Prostate gland (tissue), 2 donors: ENCODE results near the gene CTAGE1. TPM values are rescaled to one million over a fixed set of nuclear protein-coding genes. Genes with fewer than 3 reads are reported as not detected.
"Not testable (repeated sequence)": the region's sequence is repeated elsewhere in the genome, so short reads cannot be mapped to it uniquely, and the experiment has no call there.

ENCODE experiments used
- DNase-seq: peaks from one replicate; pipeline ENCODE4 v3.0.0-alpha.2; 2019; ENCODE audit warnings: low spot score
- H3K27ac ChIP-seq, 2 donors: fragments of 200-600 bp; sonication (generic); 2 replicates each; pipeline ENCODE4 v1.5.1; 2017 to 2019
- H3K27me3 ChIP-seq: fragments of 200-600 bp; sonication (generic); replicated peaks from 2 replicates; pipeline ENCODE4 v1.5.1; 2019; ENCODE audit not compliant: insufficient read depth
- H3K36me3 ChIP-seq, 2 donors: fragments of 200-600 bp; sonication (generic); 1 replicate in 1 of 2; 2 replicates in 1 of 2; pipeline versions ENCODE4 v1.5.1 to v1.8.1; 2017 to 2019
- H3K4me1 ChIP-seq: fragments of 200-600 bp; sonication (generic); replicated peaks from 2 replicates; pipeline ENCODE4 v1.5.1; 2019
- H3K4me3 ChIP-seq, 2 donors: fragments of 200-600 bp; sonication (generic); 2 replicates each; pipeline ENCODE4 v1.5.1; 2017 to 2019
- H3K9me3 ChIP-seq: fragments of 200-600 bp; sonication (generic); 2 replicates; pipeline ENCODE4 v1.5.1; 2017
- POLR2A ChIP-seq: fragments of 450-650 bp; IDR thresholded peaks from one replicate; pipeline ENCODE4 v1.6.1; 2016; ENCODE audit warnings: antibody characterized with exemption, mild to moderate bottlenecking
- POLR2AphosphoS5 ChIP-seq: sonication (generic); formaldehyde crosslinking; IDR thresholded peaks from one replicate; pipeline ENCODE4 v1.6.1; 2017; ENCODE audit warnings: antibody characterized with exemption
- WGBS: methylation state at CpG from one replicate; pipeline ENCODE4 v1.1.5; 2018; 5-methylcytosine and 5-hydroxymethylcytosine counted together
- intact Hi-C: fragments of 100-400 bp; cut with DNase I; formaldehyde crosslinking; loops from one replicate; pipeline ENCODE4 v1.14.2; 2022
- total RNA-seq, 2 donors: library from RNA; depleted of rRNA; stranded (reverse); fragments of >200 nt; gene quantifications; one replicate each; pipeline ENCODE4 v1.1.0, GENCODE V29; 2016
- TF ChIP-seq, protein P1 (sequence below), 4 experiments: fragments of 200-600 bp in 2 of 4; fragments of 450-650 bp in 2 of 4; sonication (generic) in 2 of 4; IDR thresholded peaks; 1 replicate in 3 of 4; 2 replicates in 1 of 4; pipeline ENCODE4 v1.5.1; 2016 to 2019; ENCODE audit warnings: antibody characterized with exemption in 4 of 4, mild to moderate bottlenecking in 2 of 4, moderate library complexity in 2 of 4

Gene CTAGE1
- total RNA-seq, 2 donors from 2014 or later, result 0.80 TPM; not detected in 1

DNA sequence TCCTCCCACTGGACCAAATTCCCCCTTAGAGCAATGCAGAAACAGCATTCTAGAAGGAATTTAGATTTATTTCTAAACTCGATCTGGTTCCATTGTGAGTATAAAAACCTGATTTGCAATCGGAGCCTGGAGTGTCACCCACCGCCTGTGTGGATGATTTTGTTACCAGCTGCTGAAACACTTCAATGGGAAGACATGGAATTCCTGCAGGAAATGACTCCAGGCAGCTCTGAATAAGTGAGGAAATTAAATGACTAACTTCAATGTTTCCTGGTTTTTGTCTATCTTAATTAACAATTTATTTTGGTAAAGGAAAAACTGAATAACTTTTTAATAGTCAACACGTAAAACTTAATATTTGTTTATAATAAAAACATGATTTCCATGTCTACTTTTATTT lies 19.3 kb downstream of the CTAGE1 start:
- Histone ChIP-seq H3K4me1 (no peaks in the 10 kb centered on the region), H3K4me3 (no peak overlapping the region), H3K27me3 (no peaks in the 10 kb centered on the region), H3K27ac (no peak overlapping the region), H3K9me3 (no peaks in the 10 kb centered on the region), H3K36me3 (no peaks in the 10 kb centered on the region)
- DNase-seq, result no peak
- WGBS, result 67% methylated on average over 4 of the region's 4 CpGs
- TF ChIP-seq POLR2AphosphoS5 (no peak), POLR2A (no peak)
- TF ChIP-seq, protein P1, sequence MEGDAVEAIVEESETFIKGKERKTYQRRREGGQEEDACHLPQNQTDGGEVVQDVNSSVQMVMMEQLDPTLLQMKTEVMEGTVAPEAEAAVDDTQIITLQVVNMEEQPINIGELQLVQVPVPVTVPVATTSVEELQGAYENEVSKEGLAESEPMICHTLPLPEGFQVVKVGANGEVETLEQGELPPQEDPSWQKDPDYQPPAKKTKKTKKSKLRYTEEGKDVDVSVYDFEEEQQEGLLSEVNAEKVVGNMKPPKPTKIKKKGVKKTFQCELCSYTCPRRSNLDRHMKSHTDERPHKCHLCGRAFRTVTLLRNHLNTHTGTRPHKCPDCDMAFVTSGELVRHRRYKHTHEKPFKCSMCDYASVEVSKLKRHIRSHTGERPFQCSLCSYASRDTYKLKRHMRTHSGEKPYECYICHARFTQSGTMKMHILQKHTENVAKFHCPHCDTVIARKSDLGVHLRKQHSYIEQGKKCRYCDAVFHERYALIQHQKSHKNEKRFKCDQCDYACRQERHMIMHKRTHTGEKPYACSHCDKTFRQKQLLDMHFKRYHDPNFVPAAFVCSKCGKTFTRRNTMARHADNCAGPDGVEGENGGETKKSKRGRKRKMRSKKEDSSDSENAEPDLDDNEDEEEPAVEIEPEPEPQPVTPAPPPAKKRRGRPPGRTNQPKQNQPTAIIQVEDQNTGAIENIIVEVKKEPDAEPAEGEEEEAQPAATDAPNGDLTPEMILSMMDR (IDR thresholded peaks at IDR 0.05), result no peak
- intact Hi-C loops, result no loop called here

DNA sequence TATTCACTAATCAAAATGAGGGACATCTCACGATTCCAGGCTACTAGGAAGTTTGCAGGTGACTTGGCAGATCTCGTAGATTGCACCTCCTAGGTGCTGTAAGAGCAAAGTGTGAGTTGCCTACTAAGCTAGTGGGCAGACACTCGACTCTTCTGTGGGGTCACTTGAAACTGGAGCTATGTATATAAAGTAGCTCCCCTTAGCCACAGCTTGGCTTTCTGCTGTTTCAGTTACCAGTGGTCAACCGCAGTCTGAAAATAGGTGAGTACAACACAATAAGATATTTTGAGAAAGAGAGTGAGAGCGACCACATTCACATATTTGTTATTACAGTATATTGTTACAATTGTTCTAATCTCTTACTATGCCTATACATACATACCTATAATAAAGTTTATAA lies 23.3 kb downstream of the CTAGE1 start:
- TF ChIP-seq, protein P1 (IDR thresholded peaks at IDR 0.05), result no peak
- TF ChIP-seq POLR2A (no peak), POLR2AphosphoS5 (no peak)
- no peak for DNase-seq
- no peaks in the 10 kb centered on the region for H3K36me3 ChIP-seq
- no peak overlapping the region for H3K4me3 ChIP-seq
- no peaks in the 10 kb centered on the region for H3K4me1 ChIP-seq
- no peaks in the 10 kb centered on the region for H3K27me3 ChIP-seq
- intact Hi-C loops, result no loop called here
- 92% methylated on average over 5 of the region's 5 CpGs for WGBS
- no peak overlapping the region for H3K27ac ChIP-seq
- H3K9me3 ChIP-seq, result no peaks in the 10 kb centered on the region

DNA sequence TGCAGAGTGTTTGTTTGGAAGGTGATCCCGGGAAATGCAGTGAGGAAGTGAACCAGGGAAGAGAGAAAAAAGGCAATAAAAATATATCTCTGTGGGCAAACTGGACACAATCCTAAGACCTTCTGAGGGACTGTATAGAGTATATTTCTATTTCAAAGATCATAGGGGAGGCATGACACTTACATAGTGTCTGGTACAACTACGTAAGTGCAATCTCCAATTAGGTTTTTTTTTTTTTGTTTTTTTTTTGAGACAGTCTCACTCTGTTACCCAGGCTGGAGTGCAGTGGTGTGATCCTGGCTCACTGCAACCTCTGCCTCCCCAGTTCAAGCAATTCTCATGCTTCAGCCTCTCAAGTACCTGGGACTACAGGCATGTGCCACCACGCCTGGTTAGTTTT lies 24.6 kb downstream of the CTAGE1 start:
- H3K4me1 ChIP-seq, intact Hi-C loops, H3K27me3 ChIP-seq, DNase-seq, H3K4me3 ChIP-seq, H3K27ac ChIP-seq, H3K9me3 ChIP-seq, H3K36me3 ChIP-seq: not testable (repeated sequence)
- WGBS, result 79% methylated on average over 3 of the region's 3 CpGs

DNA sequence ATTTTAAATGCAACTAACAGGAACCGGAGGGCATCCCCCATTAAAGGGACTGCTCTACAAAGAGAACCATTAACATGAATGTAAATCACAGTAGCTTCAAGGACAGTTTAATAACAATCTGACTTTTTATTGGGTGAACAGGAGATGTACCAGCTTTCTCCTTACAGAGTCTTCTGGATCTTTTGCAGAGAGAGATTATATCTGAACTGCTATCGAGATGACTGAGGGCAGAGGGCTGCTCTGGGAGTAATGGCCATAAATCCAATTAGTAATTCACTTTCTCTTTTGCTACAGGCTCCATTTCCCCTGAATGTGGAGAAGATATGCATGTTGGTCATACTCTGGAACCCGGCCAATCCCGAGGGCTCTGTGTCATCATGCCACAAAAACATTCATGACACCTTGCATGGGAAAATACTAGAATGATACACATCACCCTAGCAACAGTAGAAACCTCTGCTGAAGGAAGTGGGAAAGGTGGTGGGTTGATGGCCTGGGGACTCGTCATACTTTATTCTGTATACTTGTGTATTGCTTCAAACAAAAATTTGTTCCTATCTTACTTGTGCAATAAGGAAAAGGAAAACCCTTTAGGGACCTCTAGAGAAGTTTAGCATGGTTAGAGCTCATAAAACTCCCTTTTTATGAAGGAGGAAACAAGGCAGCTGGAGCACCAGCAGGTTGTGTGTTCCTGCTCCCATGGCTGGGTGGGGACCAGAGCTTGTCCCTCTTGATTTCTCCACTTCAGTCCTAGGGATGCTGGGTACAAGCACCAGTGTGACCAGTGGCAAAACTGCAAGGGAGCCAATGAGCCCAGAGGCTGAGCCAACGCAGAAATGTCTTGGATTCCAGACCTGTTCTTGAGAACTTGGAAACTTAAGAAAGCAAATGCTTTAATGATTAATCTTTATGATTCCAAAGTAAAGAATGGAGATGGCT lies 26.0 kb downstream of the CTAGE1 start:
- H3K9me3 ChIP-seq, result no peaks in the 10 kb centered on the region
- H3K27me3 ChIP-seq, result no peaks in the 10 kb centered on the region
- TF ChIP-seq POLR2AphosphoS5, result no peak
- TF ChIP-seq, protein P1 (IDR thresholded peaks at IDR 0.05), result no peak
- TF ChIP-seq POLR2A, result no peak
- no peak overlapping the region for H3K27ac ChIP-seq
- H3K4me1 ChIP-seq, result no peaks in the 10 kb centered on the region
- intact Hi-C loops, result no loop called here
- DNase-seq, result no peak
- WGBS, result 15% methylated on average over 6 of the region's 6 CpGs
- H3K4me3 ChIP-seq, result no peak overlapping the region
- H3K36me3 ChIP-seq, result no peaks in the 10 kb centered on the region

DNA sequence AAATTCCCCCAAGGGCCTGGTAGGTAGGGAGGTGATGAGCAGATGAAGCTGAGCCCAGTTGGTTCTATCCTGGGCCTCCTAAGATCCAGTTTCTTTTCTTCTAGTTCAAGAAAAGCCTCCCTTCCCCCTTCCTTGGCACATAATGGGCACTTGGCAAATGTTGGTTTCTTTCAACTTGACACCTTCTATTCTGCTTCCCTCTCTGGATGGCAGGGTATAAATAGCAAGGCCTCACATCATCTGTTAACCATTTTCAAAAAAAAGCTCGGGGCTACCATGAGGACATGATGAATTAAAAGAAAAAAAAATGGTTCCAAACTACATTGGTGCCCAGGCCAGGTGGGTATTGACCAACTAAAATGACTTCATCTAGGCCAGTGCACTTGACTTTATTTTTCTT lies 29.9 kb downstream of the CTAGE1 start:
- TF ChIP-seq, protein P1 (IDR thresholded peaks at IDR 0.05), result no peak
- TF ChIP-seq POLR2A (no peak), POLR2AphosphoS5 (no peak)
- DNase-seq, result no peak
- 86% methylated on average over 1 of the region's 1 CpG for WGBS

More for the DNA sequence above, 29.9 kb downstream of the CTAGE1 start:
- intact Hi-C loops, result no loop called here
- no peaks in the 10 kb centered on the region for H3K27me3 ChIP-seq
- no peak overlapping the region for H3K4me3 ChIP-seq
- H3K36me3 ChIP-seq, result no peaks in the 10 kb centered on the region
- H3K4me1 ChIP-seq, result no peaks in the 10 kb centered on the region
- no peak overlapping the region for H3K27ac ChIP-seq
- H3K9me3 ChIP-seq, result no peaks in the 10 kb centered on the region
